Activated gamma-delta T cell treated with Interleukin-2 at 50 U/mL for 16 hours (primary cell): Measurements from ENCODE around the gene MAP7.
"Not testable (repeated sequence)": the region's sequence is repeated elsewhere in the genome, so short reads cannot be mapped to it uniquely, and the experiment has no call there.

Experiments used
- DNase-seq: peaks from one replicate; pipeline ENCODE4 v3.0.0-alpha.2; 2020

The MAP7 gene

DNA sequence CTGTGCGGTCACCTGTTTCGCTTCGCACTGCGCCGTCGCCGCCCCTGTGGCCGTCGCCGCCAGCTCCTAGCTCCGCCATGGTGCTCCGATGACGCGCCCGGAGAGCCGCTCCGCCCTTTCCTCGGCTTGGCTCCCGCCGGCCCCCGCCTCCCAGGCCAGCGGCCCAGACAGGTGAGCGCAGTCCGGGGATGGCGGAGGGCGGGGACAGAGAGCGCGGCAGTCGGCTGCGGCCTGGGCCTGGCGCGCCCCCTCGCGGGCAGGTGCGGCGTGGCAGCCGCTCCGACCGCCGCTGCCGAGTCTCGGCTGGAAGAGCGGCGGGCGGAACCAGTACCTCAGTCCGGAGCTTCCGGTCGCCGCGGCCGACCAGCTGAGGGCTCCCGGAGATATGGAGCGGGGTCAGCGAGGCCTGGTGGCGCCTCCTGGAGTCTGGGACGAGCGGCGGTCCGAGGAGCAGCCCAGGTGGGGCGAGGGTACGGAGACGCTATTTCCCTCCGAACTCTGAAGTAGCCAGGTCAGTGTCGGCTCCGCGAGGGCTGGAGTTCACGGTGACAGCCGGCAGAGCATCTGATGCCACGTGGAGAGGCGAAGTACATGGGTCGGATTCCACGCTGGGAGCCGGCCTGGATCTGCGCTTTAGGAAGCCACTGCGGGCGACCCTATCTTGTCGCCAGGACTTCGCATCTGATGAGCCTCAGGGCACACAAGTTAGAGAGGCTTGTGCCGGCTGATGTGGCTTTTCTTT is at the start of gene MAP7:
MAP7 (minus strand) TSS at position 93 of the 742 bp plus-strand sequence; CDS start at position 79, 14 bp downstream.
- DNase-seq: peak; percentile 53

DNA sequence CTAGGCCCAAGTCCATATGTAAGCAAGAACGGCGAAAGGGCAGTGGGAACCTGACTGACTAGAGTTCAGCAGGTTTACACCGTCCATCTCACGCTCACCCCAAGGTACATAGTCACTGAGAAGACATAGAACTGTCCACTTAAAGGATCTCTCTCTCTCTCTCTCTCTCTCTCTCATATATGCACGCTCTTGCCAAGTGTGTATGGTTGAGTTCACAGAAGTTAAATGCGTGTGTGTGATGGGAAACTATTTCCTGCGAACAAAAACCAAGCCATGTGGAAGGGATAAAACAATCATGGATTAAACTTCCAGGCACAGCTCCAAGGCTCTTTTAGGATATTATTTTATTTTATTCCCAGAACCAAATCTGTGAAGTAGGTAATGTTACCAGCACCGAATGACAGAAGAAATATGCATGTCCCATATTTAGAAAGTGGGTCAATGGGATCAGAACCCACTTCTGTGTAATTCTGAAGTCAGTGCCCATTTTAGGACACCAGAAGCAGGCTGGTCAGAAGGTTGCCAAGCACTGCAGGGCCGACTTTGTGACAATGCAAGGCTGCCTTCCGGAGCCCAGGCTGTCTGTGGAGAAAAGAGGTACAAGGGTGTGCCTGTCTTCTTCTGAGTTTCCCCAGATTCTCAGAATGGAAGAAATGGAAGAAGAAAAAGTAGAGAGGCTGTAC is 49.2 kb upstream of the MAP7 start:
- no peak for DNase-seq

DNA sequence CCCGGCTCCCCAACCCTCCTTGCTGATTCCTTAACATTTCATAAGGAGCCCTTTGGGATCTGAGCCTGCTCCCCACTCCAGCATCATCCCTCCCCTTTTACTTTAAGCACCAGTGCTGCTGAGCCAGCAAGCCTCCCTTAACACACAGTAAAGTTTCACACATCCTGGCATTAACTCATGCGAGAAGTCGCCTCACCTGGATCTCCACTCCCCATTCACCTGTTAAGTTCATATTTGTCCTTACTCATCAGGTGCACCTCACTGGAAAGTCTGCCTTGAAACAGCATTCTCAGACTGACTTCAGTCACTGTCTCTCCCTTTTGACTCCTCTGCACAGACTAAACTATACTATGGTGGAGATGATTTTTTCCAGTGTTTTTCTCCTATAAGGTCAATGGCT is 47.8 kb upstream of the MAP7 start:
- DNase-seq: no peak

GRCh38 chr6:136594671-136595070 is 44.4 kb upstream of the MAP7 start:
- DNase-seq: no peak

- DNase-seq: no peak
Measured at GRCh38 chr6:136593748-136594490, 43.7 kb upstream of the MAP7 start.

GRCh38 chr6:136592930-136593673 is 42.9 kb upstream of the MAP7 start:
- no peak for DNase-seq

- DNase-seq: no peak
Measured at GRCh38 chr6:136591617-136592016, 41.4 kb upstream of the MAP7 start.

GRCh38 chr6:136590846-136591245 is 40.6 kb upstream of the MAP7 start:
- not testable (repeated sequence) for DNase-seq

DNA sequence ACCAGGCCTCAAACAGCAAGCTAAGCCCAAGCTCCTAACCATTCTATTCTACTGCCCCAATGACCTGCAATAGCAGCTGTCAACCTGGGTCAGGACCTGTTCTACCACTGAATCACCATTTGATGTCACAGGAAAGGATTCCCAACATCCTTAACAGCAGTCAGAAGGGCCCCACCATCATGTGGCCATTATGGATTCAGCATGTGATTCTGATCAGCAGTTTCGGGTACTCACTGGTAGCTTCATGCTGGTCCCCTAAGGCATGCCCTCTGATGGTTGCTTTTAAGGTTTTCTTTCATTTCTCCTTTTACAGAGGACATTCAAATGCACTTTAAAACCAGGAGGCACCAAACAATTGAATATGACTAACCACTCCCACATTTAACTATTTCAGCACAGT is 37.3 kb upstream of the MAP7 start:
- no peak for DNase-seq

DNA sequence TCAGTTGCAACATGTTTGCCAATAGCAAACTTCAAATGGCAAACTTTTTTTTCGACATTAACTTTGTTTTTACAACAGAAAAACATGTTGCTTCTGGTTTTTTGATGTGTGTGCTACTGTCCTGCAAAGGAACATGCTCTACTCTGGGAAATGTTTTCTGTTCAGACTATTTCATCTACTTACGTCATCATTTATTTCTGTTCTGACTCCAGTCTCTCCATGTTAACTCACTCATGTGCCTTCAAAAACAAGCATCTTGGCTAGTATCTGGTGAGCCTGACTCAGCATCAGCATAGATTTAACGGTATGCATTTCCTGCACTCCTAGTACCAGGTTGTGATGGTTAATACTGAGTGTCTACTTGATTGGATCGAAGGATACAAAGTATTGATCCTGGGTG is 36.1 kb upstream of the MAP7 start:
- DNase-seq: no peak

- DNase-seq: not testable (repeated sequence)
Measured at GRCh38 chr6:136585523-136585922, 35.3 kb upstream of the MAP7 start.

DNA sequence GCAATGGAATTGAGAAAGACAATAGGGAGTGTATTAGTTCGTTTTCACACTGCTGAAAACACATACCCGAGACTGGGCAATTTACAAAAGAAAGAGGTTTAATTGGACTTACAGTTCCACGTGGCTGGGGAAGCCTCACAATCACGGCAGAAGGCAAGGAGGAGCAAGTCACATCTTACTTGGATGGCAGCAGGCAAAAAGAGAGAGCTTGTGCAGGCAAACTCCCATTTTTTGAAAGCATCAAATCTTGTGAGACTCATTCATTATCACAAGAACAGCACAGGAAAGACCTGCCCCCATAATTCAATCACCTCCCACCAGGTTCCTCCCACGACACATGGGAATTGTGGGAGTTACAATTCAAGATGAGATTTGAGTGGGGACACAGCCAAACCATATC is 34.1 kb upstream of the MAP7 start:
- not testable (repeated sequence) for DNase-seq

GRCh38 chr6:136582711-136583471 is 32.7 kb upstream of the MAP7 start:
- DNase-seq: no peak

DNA sequence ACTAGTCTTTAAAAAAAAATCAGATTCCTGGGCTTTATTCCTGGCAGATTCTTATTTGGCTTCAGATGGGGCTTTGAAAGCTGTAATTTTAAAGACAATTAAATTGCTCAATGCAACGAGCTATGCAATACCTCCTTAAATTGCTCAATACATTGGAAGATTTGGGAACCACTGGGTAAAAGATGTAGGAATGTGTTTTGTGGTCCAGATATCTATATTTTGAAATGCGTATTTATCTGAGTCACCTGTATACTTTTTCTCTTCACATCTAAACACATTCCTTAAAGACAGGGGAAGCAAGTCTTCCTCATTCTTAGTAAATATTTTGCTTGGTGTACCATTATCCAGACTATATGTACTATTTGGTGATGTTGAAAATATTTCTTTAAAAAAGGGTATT is 29.6 kb upstream of the MAP7 start:
- DNase-seq: no peak

GRCh38 chr6:136576821-136577220 is 26.6 kb upstream of the MAP7 start:
- no peak for DNase-seq

DNA sequence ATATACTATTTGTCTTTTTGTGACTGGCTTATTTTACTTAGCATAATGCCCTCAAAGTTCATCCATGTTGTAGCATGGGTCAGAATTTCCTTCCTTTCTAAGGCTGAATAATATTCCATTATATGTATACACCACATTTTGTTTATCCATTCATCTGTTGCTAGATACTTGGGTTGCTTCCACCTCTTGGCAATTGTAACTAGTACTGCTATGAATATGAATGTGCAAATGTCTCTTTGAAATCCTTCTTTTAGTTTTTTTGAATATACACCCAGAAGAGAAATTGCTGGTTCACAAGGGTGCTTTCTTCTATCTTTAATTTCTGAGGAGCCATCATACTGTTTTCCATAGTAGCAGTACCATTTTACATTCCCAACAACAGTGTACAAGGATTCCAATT is 21.3 kb upstream of the MAP7 start:
- no peak for DNase-seq

GRCh38 chr6:136571065-136571464 is 20.8 kb upstream of the MAP7 start:
- no peak for DNase-seq

- no peak for DNase-seq
Measured at GRCh38 chr6:136568129-136568528, 17.9 kb upstream of the MAP7 start.

- DNase-seq: no peak
Measured at GRCh38 chr6:136567688-136568087, 17.5 kb upstream of the MAP7 start.

DNA sequence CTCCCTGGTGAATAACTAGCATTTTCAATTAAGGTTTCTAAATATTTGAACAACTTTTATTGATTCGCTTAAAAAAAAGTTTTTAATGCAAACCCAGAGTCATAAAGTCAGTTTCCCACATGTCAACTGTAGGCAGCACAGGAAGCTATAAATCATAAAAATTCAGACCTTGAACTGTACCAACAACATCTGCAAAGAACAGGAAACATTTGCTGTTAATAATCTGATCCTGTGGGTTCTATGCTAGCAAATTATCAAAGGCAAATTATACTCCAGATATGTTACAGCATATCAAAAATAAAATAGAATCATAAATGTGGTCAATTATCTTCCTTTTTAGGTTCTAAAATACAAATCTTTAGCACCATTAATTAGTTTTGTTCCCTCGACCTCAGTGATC is 16.6 kb upstream of the MAP7 start:
- DNase-seq: no peak

GRCh38 chr6:136566007-136566487 is 15.8 kb upstream of the MAP7 start:
- DNase-seq: no peak

GRCh38 chr6:136564180-136564579 is 14.0 kb upstream of the MAP7 start:
- no peak for DNase-seq
